B cell (primary cell): ENCODE data around the gene PTX4.

Source experiments
- CTCF ChIP-seq: fragments of 200-600 bp; IDR thresholded peaks from one replicate; pipeline ENCODE4 v1.8.0; 2022; ENCODE audit warnings: antibody characterized with exemption, mild to moderate bottlenecking
- EZH2 ChIP-seq: IDR thresholded peaks from 2 replicates; pipeline ENCODE4 v1.6.1; 2012; ENCODE audit warnings: borderline replicate concordance, low read depth, mild to moderate bottlenecking, moderate library complexity, low read length; ENCODE audit not compliant: insufficient read depth, poor library complexity, severe bottlenecking

GRCh38 chr16:1494711-1495110, 6.0 kb upstream of the PTX4 start:
- TF ChIP-seq CTCF, result no peak
- TF ChIP-seq EZH2, result no peak
